Keratinocyte (primary cell): ENCODE measurements around the gene RBCK1. TPM values are rescaled to one million over a fixed set of nuclear protein-coding genes. Genes with fewer than 3 reads are reported as not detected.

Source experiments
- DNase-seq: peaks from one replicate; pipeline ENCODE4 v3.0.0-alpha.2; 2011; ENCODE audit warnings: low read depth, missing footprints, low spot score
- FAIRE-seq: peaks from 2 replicates; lab custom pipeline; 2011; peaks lifted over from hg19 to GRCh38; lab: Jason Lieb, UNC
- H2AFZ ChIP-seq: 2 replicates; pipeline ENCODE4 v1.6.0; 2012; ENCODE audit warnings: low read length, control low read depth, inconsistent platforms; ENCODE audit not compliant: control insufficient read depth
- H3K27ac ChIP-seq: 2 replicates; pipeline ENCODE4 v1.5.1; 2011; ENCODE audit warnings: low read length; ENCODE audit not compliant: control insufficient read depth, insufficient read depth
- H3K27me3 ChIP-seq: 3 replicates; pipeline ENCODE4 v1.6.0; 2011; ENCODE audit warnings: low read length; ENCODE audit not compliant: control insufficient read depth, insufficient read depth; ENCODE audit errors: extremely low read depth
- H3K36me3 ChIP-seq, 2 experiments: 2 replicates in 1 of 2; 3 replicates in 1 of 2; pipeline ENCODE4 v1.5.1; 2011; ENCODE audit warnings: low read length in 2 of 2, mild to moderate bottlenecking in 1 of 2; ENCODE audit not compliant: control insufficient read depth in 2 of 2, insufficient read depth in 2 of 2; ENCODE audit errors: extremely low read depth in 1 of 2
- H3K4me1 ChIP-seq: 3 replicates; pipeline ENCODE4 v1.5.1; 2011; ENCODE audit warnings: low read length; ENCODE audit not compliant: control insufficient read depth, insufficient read depth; ENCODE audit errors: extremely low read depth
- H3K4me2 ChIP-seq: 3 replicates; pipeline ENCODE4 v1.6.0; 2011; ENCODE audit warnings: low read depth, low read length; ENCODE audit not compliant: control insufficient read depth, insufficient read depth; ENCODE audit errors: extremely low read depth
- H3K4me3 ChIP-seq, 3 experiments: fragments of 200-600 bp in 1 of 3; sonication (generic) in 1 of 3; 2 replicates in 2 of 3; 3 replicates in 1 of 3; pipeline ENCODE4 v1.5.1; 2011 to 2016; ENCODE audit warnings: low read length in 3 of 3, mild to moderate bottlenecking in 3 of 3, control low read depth in 2 of 3, inconsistent platforms in 1 of 3, low read depth in 1 of 3, mixed read lengths in 1 of 3, mixed run types in 1 of 3, moderate library complexity in 1 of 3; ENCODE audit not compliant: control insufficient read depth in 2 of 3, insufficient read depth in 2 of 3; ENCODE audit errors: extremely low read depth in 1 of 3
- H3K79me2 ChIP-seq: 2 replicates; pipeline ENCODE4 v1.6.0; 2012; ENCODE audit warnings: low read length; ENCODE audit not compliant: control insufficient read depth, insufficient read depth
- H3K9ac ChIP-seq: 3 replicates; pipeline ENCODE4 v1.6.0; 2011; ENCODE audit warnings: low read length; ENCODE audit not compliant: control insufficient read depth, insufficient read depth; ENCODE audit errors: extremely low read depth
- H3K9me1 ChIP-seq: 3 replicates; pipeline ENCODE4 v1.6.0; 2011; ENCODE audit warnings: low read length; ENCODE audit not compliant: control insufficient read depth, insufficient read depth; ENCODE audit errors: extremely low read depth
- H3K9me3 ChIP-seq: 2 replicates; pipeline ENCODE4 v1.5.1; 2012; ENCODE audit warnings: low read depth, low read length; ENCODE audit not compliant: control insufficient read depth
- H4K20me1 ChIP-seq: 3 replicates; pipeline ENCODE4 v1.6.0; 2011; ENCODE audit warnings: low read length; ENCODE audit not compliant: control insufficient read depth, insufficient read depth; ENCODE audit errors: extremely low read depth
- CTCF ChIP-seq, 3 experiments: IDR thresholded peaks in 1 of 3; conservative IDR thresholded peaks in 1 of 3; optimal IDR thresholded peaks in 1 of 3; 2 replicates in 2 of 3; 3 replicates in 1 of 3; pipeline versions ENCODE3 to v1.5.1; 2011; ENCODE audit warnings: low read length in 3 of 3, mild to moderate bottlenecking in 3 of 3, moderate library complexity in 2 of 3, control low read depth in 1 of 3, inconsistent platforms in 1 of 3; ENCODE audit not compliant: insufficient read depth in 2 of 3; ENCODE audit errors: extremely low read depth in 1 of 3
- EZH2 ChIP-seq: IDR thresholded peaks from one replicate; pipeline ENCODE4 v1.6.1; 2012; ENCODE audit warnings: inconsistent platforms, mild to moderate bottlenecking, low read length, moderate library complexity
- dilution Hi-C: fragments of 300-500 bp; cut with MboI; formaldehyde crosslinking; loops from one replicate; pipeline ENCODE4 v1.7.0; 2020; ENCODE audit warnings: low sequenced_read_pairs; ENCODE audit not compliant: extremely low pct_ligation_motif_present
- polyA plus RNA-seq, 5 experiments: library from polyadenylated mRNA; depleted of rRNA in 3 of 5; stranded (reverse) in 3 of 5; stranded (forward) in 1 of 5; unstranded in 1 of 5; fragments of >200 nt; gene quantifications; 1 replicate in 1 of 5; 2 replicates in 3 of 5; 3 replicates in 1 of 5; pipeline versions ENCODE4 v1.2.1 to v1.2.3, GENCODE V29; 2011 to 2012; ENCODE audit warnings: missing spikeins in 2 of 5, low read depth in 1 of 5, low replicate concordance in 1 of 5

Gene RBCK1
- polyA plus RNA-seq, 1 donor (not counting 4 experiments of a cell fraction or from before 2014, with no cell fraction given): 136 TPM

GRCh38 chr20:479487-479886 lies 71.4 kb downstream of the RBCK1 start:
- no peaks in the 10 kb centered on the region for H4K20me1 ChIP-seq
- H3K4me2 ChIP-seq: no peak overlapping the region
- H3K9ac ChIP-seq: no peak overlapping the region
- DNase-seq: no peak
- TF ChIP-seq EZH2: no peak
- TF ChIP-seq CTCF (optimal IDR thresholded peaks at IDR 0.05 in 1 of 3, IDR thresholded peaks at IDR 0.05 in 1 of 3, conservative IDR thresholded peaks at IDR 0.05 in 1 of 3; ENCODE audit: extremely low read depth in 1 of 3, insufficient read depth in 2 of 3, low read length in 3 of 3): no peak
- no peaks in the 10 kb centered on the region for H3K27me3 ChIP-seq
- no peak overlapping the region for H3K4me3 ChIP-seq
- no peaks in the 10 kb centered on the region for H3K79me2 ChIP-seq
- no peaks in the 10 kb centered on the region for H3K9me1 ChIP-seq
- H3K36me3 ChIP-seq: peaks cover 25 to 30% of the 10 kb centered on the region in 2 experiments
- dilution Hi-C loops: no loop called here
- H2AFZ ChIP-seq: no peak overlapping the region
- H3K9me3 ChIP-seq: no peaks in the 10 kb centered on the region
- H3K27ac ChIP-seq: no peak overlapping the region
- no peaks in the 10 kb centered on the region for H3K4me1 ChIP-seq
- FAIRE-seq: no peak

GRCh38 chr20:480044-480443 lies 71.9 kb downstream of the RBCK1 start:
- H4K20me1 ChIP-seq: no peaks in the 10 kb centered on the region
- H3K27ac ChIP-seq: no peak overlapping the region
- TF ChIP-seq CTCF (optimal IDR thresholded peaks at IDR 0.05 in 1 of 3, IDR thresholded peaks at IDR 0.05 in 1 of 3, conservative IDR thresholded peaks at IDR 0.05 in 1 of 3; ENCODE audit: extremely low read depth in 1 of 3, insufficient read depth in 2 of 3, low read length in 3 of 3): no peak
- no peak for TF ChIP-seq EZH2
- dilution Hi-C loops: no loop called here
- H3K36me3 ChIP-seq: peaks cover 25 to 30% of the 10 kb centered on the region in 2 experiments
- no peaks in the 10 kb centered on the region for H3K27me3 ChIP-seq
- H3K9me3 ChIP-seq: no peaks in the 10 kb centered on the region
- no peaks in the 10 kb centered on the region for H3K9me1 ChIP-seq
- no peaks in the 10 kb centered on the region for H3K79me2 ChIP-seq
- H3K4me1 ChIP-seq: no peaks in the 10 kb centered on the region
- no peak overlapping the region for H2AFZ ChIP-seq
- no peak overlapping the region for H3K4me2 ChIP-seq
- no peak overlapping the region for H3K9ac ChIP-seq
- no peak overlapping the region for H3K4me3 ChIP-seq
- no peak for FAIRE-seq
- DNase-seq: no peak
